IMR-90 (cell line): ENCODE data around the gene SLC7A4.

Source experiments
- CEBPB ChIP-seq: IDR thresholded peaks from 2 replicates; pipeline ENCODE4 v1.6.1; 2012; ENCODE audit warnings: low read depth, low read length, improper control_type of control experiment
- POLR2A ChIP-seq: IDR thresholded peaks from 2 replicates; pipeline ENCODE4 v1.6.1; 2012; ENCODE audit warnings: mild to moderate bottlenecking, low read depth, low read length
- RFX5 ChIP-seq: IDR thresholded peaks from 2 replicates; pipeline ENCODE4 v1.8.0; 2012; ENCODE audit warnings: low read depth, mild to moderate bottlenecking, low read length, moderate library complexity

DNA sequence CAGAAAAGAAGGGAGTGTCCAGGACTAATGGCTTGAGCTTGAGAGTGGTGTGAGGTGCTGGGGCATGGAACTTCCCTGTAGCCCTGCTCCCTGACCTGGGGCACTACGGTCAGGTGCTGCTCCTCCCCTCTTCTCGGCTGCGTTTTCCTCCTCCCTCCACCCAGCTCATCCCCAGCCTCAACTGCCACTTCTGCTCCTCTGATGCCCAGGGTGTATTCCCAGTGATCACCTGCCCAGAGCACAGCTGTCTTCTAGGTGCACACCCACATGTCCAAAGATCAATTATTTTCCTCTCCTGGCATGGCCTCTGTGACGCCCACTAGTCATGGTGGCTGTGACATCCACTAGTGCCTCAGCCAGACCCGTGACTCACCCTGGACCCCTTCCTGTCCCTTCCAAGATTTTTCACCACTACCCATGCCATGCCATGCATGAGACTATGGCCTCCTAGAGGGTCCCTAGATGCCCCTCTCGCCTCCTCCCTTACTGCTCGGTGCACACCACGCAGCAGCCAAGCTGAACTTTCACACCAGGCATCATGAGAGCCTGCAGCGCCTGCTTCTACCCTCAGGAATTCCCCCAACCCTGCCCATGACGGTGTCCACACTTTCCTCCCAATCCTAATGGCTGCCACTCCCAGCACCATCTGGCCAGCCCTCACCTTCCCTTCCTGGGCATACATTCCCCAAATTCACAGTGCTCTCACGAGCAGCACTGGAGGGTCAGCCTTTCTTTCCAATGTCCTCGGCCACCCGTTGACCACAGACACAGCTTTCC is 15.5 kb downstream of the SLC7A4 start:
- no peak for TF ChIP-seq POLR2A
- TF ChIP-seq CEBPB = no peak
- TF ChIP-seq RFX5 = no peak
